Measurements from ENCODE around the gene IL2RA.

- no peak for TF ChIP-seq CTCF (conservative IDR thresholded peaks at IDR 0.05; ENCODE audit: low read depth, low read length)
- TF ChIP-seq EZH2phosphoT487 (IDR thresholded peaks at IDR 0.05; ENCODE audit: borderline replicate concordance, low read length): no peak
- no peak for TF ChIP-seq EZH2 (IDR thresholded peaks at IDR 0.05; ENCODE audit: low read length, unreplicated experiment)
Measured at GRCh38 chr10:6045878-6046772, 16.0 kb downstream of the IL2RA start.

Measured in PC-3 (cell line).